Keratinocyte (primary cell): ENCODE results near the gene LPIN1.

Source experiments
- CTCF ChIP-seq, 3 experiments: IDR thresholded peaks in 1 of 3; conservative IDR thresholded peaks in 1 of 3; optimal IDR thresholded peaks in 1 of 3; 2 replicates in 2 of 3; 3 replicates in 1 of 3; pipeline versions ENCODE3 to v1.5.1; 2011; ENCODE audit warnings: low read length in 3 of 3, mild to moderate bottlenecking in 3 of 3, moderate library complexity in 2 of 3, control low read depth in 1 of 3, inconsistent platforms in 1 of 3; ENCODE audit not compliant: insufficient read depth in 2 of 3; ENCODE audit errors: extremely low read depth in 1 of 3
- EZH2 ChIP-seq: IDR thresholded peaks from one replicate; pipeline ENCODE4 v1.6.1; 2012; ENCODE audit warnings: inconsistent platforms, mild to moderate bottlenecking, low read length, moderate library complexity

GRCh38 chr2:11764920-11765319 lies 18.5 kb downstream of the LPIN1 start:
- no peak for TF ChIP-seq CTCF (optimal IDR thresholded peaks at IDR 0.05 in 1 of 3, IDR thresholded peaks at IDR 0.05 in 1 of 3, conservative IDR thresholded peaks at IDR 0.05 in 1 of 3; ENCODE audit: extremely low read depth in 1 of 3, insufficient read depth in 2 of 3, low read length in 3 of 3)
- TF ChIP-seq EZH2 = no peak
